ENCODE results near the gene COX8A. TPM values are rescaled to one million over a fixed set of nuclear protein-coding genes. Genes with fewer than 3 reads are reported as not detected.

The COX8A gene, protein sequence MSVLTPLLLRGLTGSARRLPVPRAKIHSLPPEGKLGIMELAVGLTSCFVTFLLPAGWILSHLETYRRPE
- polyA plus RNA-seq (2011; rRNA removed) (200 and 346 TPM in 2 replicates), polyA minus RNA-seq (2011; rRNA and poly(A)+ RNA removed) (158 and 226 TPM in 2 replicates)

DNA sequence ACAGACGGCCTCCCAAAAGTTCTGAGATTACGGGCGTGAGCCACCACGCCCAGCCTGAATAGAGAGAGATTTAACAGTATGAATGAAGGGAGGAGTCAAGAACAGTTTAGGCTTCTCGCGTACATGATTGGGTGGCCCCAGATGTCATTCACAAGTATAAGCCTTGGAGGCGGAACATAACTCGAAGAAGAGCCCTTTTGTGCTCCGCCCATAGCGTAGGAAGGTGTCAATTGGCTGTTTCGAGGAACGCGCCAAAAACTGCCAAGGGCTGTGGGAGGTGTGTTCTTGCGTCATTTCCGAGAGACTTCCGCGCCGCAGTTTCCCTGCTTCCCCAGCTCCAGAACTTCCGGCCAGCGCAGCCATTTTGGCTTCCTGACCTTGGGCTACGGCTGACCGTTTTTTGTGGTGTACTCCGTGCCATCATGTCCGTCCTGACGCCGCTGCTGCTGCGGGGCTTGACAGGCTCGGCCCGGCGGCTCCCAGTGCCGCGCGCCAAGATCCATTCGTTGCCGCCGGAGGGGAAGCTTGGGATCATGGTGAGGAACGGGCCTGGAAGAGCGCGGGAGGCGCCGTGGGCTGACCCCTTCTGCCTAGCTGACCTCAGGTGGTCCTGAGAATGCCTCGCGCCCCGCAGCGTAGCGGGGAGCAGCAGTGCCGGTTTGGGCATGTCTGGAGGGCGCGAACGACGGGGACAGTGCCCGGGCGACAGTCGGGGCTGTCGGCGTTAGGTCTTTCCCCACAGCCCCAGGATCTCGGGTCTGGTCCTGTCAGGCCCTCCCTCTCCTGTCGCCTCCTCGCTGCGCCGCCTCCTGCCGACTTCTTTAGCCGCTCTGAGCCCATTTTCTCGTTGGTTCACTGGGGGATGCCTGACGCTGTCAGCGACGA lies at the start of gene COX8A:
COX8A (plus strand) TSS at position 362 of the 885 bp plus-strand sequence; CDS start at position 423, 61 bp downstream.
- Histone ChIP-seq H3K27me3 (ENCODE audit: control insufficient read depth, insufficient read depth, low read length) (no peaks in the 10 kb centered on the region), H3K9me3 (ENCODE audit: control insufficient read depth, insufficient read depth, low read length) (peaks cover 3% of the 10 kb centered on the region; the same call in 1 of the 2 replicates), H3K27ac (ENCODE audit: low read depth, low read length) (peak within 1 kb of the TSS; percentile 92), H3K4me3 (ENCODE audit: low read depth, low read length) (peak within 1 kb of the TSS; percentile 99)
- TF ChIP-seq, protein P1, sequence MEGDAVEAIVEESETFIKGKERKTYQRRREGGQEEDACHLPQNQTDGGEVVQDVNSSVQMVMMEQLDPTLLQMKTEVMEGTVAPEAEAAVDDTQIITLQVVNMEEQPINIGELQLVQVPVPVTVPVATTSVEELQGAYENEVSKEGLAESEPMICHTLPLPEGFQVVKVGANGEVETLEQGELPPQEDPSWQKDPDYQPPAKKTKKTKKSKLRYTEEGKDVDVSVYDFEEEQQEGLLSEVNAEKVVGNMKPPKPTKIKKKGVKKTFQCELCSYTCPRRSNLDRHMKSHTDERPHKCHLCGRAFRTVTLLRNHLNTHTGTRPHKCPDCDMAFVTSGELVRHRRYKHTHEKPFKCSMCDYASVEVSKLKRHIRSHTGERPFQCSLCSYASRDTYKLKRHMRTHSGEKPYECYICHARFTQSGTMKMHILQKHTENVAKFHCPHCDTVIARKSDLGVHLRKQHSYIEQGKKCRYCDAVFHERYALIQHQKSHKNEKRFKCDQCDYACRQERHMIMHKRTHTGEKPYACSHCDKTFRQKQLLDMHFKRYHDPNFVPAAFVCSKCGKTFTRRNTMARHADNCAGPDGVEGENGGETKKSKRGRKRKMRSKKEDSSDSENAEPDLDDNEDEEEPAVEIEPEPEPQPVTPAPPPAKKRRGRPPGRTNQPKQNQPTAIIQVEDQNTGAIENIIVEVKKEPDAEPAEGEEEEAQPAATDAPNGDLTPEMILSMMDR (IDR thresholded peaks at IDR 0.05; ENCODE audit: low read depth, low read length): peak; percentile 21
- POLR2A ChIA-PET: interaction anchor here (0.6 to 1.2 kb wide), 5 partner anchors 13 to 1143 kb away, joined by 3 to 6 read pairs (median 3); partner anchors contain the start of genes MARK2 and STX5
- CTCF ChIA-PET: no interaction called here
- peak; percentile 99 for DNase-seq (ENCODE audit: low read depth, low spot score)

DNA sequence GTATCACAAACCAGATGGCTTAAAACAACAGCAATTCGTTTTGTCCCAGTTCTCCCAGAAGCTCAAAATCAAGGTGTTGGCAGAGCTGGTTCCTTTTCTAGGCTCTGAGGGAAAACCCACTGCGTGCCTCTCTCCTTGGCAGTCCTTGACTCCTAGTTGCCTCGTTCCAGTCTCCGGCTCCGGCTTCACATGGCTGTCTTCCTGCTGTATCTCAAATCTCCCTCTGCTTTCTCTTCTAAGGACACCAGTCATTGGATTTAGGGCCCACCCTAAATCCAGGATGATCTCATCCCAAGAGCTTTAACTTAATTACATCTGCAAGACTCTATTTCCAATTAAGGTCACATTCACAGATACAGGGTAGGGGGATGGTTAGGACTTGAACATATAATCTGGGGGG lies 44.8 kb upstream of the COX8A start:
- Histone ChIP-seq H3K27me3 (ENCODE audit: control insufficient read depth, insufficient read depth, low read length) (peaks cover 3% of the 10 kb centered on the region), H3K4me3 (ENCODE audit: low read depth, low read length) (no peak overlapping the region), H3K9me3 (ENCODE audit: control insufficient read depth, insufficient read depth, low read length) (no peaks in the 10 kb centered on the region), H3K27ac (ENCODE audit: low read depth, low read length) (no peak overlapping the region)
- DNase-seq (ENCODE audit: low read depth, low spot score): no peak
- ChIA-PET POLR2A (no interaction called here), CTCF (interaction anchor here (1.0 kb wide), 1 partner anchor 9 kb away, joined by 6 read pairs; no protein-coding TSS in a partner anchor)
- TF ChIP-seq, protein P1 (IDR thresholded peaks at IDR 0.05; ENCODE audit: low read depth, low read length): no peak

DNA sequence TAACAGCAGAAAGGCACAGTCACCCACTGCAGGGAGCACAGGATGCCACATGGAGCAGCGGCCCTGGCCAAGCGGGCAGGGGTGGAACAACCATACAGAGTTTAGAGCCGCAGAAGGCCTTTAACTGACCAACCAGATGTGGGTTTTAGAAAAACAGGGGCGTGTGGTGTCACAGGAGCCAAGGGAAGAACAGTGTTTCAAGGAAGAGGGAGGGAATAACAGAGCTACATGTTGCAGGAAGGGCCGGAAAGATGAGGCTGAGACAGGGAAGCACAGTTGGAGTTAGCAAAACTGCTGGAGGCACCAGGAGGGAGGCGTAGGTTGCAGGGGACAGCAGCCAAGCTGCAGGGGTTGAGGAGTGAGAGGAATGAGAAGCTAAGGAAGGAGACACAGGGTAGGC lies 43.4 kb upstream of the COX8A start:
- CTCF ChIA-PET: interaction anchor here (0.8 to 1.0 kb wide), 2 partner anchors 9 to 15 kb away, joined by 4 to 5 read pairs; no protein-coding TSS in a partner anchor
- Histone ChIP-seq H3K27ac (ENCODE audit: low read depth, low read length) (no peak overlapping the region), H3K4me3 (ENCODE audit: low read depth, low read length) (no peak overlapping the region), H3K27me3 (ENCODE audit: control insufficient read depth, insufficient read depth, low read length) (peaks cover 3% of the 10 kb centered on the region), H3K9me3 (ENCODE audit: control insufficient read depth, insufficient read depth, low read length) (no peaks in the 10 kb centered on the region)
- TF ChIP-seq, protein P1 (IDR thresholded peaks at IDR 0.05; ENCODE audit: low read depth, low read length): no peak
- no peak for DNase-seq (ENCODE audit: low read depth, low spot score)
- POLR2A ChIA-PET: no interaction called here

DNA sequence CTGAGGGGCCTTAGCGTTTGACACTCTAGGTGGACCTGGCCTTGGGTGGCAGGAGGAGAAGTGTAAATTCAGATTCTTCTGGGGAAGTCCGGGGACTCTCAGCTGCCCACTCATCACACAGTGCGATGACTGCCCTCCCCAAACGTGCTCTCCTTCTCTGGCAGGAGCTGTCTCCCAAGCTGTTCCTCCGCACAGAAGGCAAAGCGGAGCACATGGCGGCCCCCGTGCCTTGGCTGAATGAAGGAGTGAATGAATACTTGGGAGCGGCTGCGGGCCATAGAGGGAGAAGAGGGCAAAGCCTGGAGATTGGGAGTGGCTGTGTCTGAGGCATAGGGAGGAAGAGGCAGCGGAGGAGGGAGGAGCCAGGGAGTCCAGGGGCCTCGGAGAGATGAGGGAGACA lies 42.5 kb upstream of the COX8A start:
- ChIA-PET POLR2A (no interaction called here), CTCF (interaction anchor here (0.6 kb wide), 1 partner anchor 164 kb away, joined by 3 read pairs; no protein-coding TSS in a partner anchor)
- TF ChIP-seq, protein P1 (IDR thresholded peaks at IDR 0.05; ENCODE audit: low read depth, low read length): no peak
- no peaks in the 10 kb centered on the region for H3K9me3 ChIP-seq (ENCODE audit: control insufficient read depth, insufficient read depth, low read length)
- no peak for DNase-seq (ENCODE audit: low read depth, low spot score)
- no peak overlapping the region for H3K27ac ChIP-seq (ENCODE audit: low read depth, low read length)
- H3K4me3 ChIP-seq (ENCODE audit: low read depth, low read length): no peak overlapping the region
- peaks cover 3% of the 10 kb centered on the region for H3K27me3 ChIP-seq (ENCODE audit: control insufficient read depth, insufficient read depth, low read length)

DNA sequence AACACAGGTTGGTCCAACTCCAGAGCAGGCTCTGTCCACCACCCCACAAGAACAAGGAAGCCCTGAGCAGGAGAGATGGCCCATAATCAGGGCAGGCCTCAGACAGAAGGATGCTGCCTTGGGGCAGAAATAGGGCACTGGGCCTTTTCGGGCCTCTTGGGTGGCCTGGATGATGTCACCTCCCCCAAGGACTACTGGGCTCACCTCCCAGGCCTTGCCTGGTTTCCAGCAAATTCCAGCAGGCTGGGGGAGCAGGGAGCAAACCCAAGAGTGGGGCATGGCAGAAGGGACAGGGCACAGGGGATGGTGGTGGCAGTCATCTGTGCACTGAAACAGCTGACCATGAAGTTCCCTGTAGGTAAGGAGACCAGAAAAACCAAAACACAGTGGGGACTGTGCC lies 41.0 kb upstream of the COX8A start:
- DNase-seq (ENCODE audit: low read depth, low spot score): no peak
- H3K27ac ChIP-seq (ENCODE audit: low read depth, low read length): no peak overlapping the region
- CTCF ChIA-PET: no interaction called here

More for the DNA sequence above, 41.0 kb upstream of the COX8A start:
- Histone ChIP-seq H3K4me3 (ENCODE audit: low read depth, low read length) (no peak overlapping the region), H3K27me3 (ENCODE audit: control insufficient read depth, insufficient read depth, low read length) (no peaks in the 10 kb centered on the region), H3K9me3 (ENCODE audit: control insufficient read depth, insufficient read depth, low read length) (no peaks in the 10 kb centered on the region)
- POLR2A ChIA-PET: no interaction called here
- TF ChIP-seq, protein P1 (IDR thresholded peaks at IDR 0.05; ENCODE audit: low read depth, low read length): no peak

Measured in AG04450 (cell line).